Neural progenitor cell (in vitro differentiated cells): Measurements from ENCODE around the gene ACOT6.

ENCODE experiments used
- EZH2 ChIP-seq: fragments of 200-600 bp; sonication (generic); IDR thresholded peaks from 2 replicates; pipeline ENCODE4 v1.6.1; 2017; ENCODE audit warnings: antibody characterized with exemption, mild to moderate bottlenecking, moderate library complexity
- EZH2phosphoT487 ChIP-seq: fragments of 200-600 bp; sonication (generic); IDR thresholded peaks from 2 replicates; pipeline ENCODE4 v1.6.1; 2017; ENCODE audit warnings: antibody characterized with exemption
- TF ChIP-seq, protein P1 (sequence below): fragments of 200-600 bp; sonication (generic); IDR thresholded peaks from 2 replicates; pipeline ENCODE4 v1.5.1; 2017; ENCODE audit warnings: antibody characterized with exemption, mild to moderate bottlenecking

DNA sequence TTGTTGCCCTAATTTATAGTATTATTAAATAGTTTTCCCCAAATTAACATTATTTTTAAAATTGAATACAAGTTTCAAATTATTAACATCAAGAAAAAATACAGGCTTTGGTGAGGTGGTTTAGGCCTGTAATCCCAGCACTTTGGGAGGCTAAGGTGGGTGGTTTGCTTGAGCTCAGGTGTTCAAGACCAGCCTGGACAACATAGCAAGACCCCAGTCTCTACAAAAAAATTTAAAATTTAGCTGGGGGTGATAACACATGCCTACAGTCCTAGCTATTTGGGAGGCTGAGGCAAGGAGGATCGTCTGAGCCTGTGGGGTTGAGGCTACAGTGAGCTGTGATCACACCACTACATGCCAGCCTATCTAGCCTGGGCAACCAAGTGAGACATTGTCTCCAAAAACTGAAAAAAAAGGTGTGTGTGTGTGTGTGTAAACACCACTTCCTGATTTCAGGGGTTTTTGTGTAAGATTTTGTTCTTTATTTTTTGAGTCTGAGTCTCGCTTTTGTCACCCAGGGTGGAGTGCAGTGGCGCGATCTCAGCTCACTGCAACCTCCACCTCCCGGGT is 28.6 kb downstream of the ACOT6 start:
- TF ChIP-seq, protein P1, sequence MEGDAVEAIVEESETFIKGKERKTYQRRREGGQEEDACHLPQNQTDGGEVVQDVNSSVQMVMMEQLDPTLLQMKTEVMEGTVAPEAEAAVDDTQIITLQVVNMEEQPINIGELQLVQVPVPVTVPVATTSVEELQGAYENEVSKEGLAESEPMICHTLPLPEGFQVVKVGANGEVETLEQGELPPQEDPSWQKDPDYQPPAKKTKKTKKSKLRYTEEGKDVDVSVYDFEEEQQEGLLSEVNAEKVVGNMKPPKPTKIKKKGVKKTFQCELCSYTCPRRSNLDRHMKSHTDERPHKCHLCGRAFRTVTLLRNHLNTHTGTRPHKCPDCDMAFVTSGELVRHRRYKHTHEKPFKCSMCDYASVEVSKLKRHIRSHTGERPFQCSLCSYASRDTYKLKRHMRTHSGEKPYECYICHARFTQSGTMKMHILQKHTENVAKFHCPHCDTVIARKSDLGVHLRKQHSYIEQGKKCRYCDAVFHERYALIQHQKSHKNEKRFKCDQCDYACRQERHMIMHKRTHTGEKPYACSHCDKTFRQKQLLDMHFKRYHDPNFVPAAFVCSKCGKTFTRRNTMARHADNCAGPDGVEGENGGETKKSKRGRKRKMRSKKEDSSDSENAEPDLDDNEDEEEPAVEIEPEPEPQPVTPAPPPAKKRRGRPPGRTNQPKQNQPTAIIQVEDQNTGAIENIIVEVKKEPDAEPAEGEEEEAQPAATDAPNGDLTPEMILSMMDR, result no peak
- TF ChIP-seq EZH2 (no peak), EZH2phosphoT487 (no peak)
